NCI-H1930 (cell line): Measurements from ENCODE around the gene CRYL1.

Source experiments
- DNase-seq, 2 experiments: peaks; one replicate each; lab custom pipeline; 2025; lab: John Stamatoyannopoulos, UW

Gene CRYL1

GRCh38 chr13:20398459-20398858, 127.2 kb downstream of the CRYL1 start:
- DNase-seq, result no peak

GRCh38 chr13:20397896-20398295, 127.8 kb downstream of the CRYL1 start:
- no peak for DNase-seq

GRCh38 chr13:20395061-20395916, 130.4 kb downstream of the CRYL1 start:
- DNase-seq, result no peak

DNA sequence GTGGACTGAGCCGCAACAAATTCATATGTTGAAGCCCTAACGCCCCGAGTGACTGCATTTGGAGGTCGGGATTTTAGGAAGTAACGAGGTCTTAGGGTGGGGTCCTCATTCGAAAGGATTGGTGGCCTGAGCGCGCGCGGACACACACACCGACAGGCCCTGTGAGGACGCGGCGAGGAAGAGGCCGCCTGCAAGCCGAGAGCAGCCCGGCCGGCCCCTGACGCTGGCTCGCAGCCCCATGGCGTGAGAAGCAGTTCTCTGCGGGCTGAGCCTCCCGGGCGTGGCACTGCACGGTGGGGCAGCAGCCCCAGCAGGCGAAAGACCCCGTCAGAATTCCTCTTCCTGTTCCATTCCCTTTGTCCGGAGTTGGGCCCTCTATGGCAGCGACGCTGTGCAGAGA, 131.2 kb downstream of the CRYL1 start:
- DNase-seq, result no peak

- no peak for DNase-seq
Observed at GRCh38 chr13:20394169-20394501, 131.5 kb downstream of the CRYL1 start.

- DNase-seq, result no peak
Observed at GRCh38 chr13:20393273-20394168, 132.1 kb downstream of the CRYL1 start.

- no peak for DNase-seq
Observed at GRCh38 chr13:20392530-20392929, 133.1 kb downstream of the CRYL1 start.

- DNase-seq, result peak; percentile 30 to 56
Observed at GRCh38 chr13:20391597-20392452, 133.8 kb downstream of the CRYL1 start.

DNA sequence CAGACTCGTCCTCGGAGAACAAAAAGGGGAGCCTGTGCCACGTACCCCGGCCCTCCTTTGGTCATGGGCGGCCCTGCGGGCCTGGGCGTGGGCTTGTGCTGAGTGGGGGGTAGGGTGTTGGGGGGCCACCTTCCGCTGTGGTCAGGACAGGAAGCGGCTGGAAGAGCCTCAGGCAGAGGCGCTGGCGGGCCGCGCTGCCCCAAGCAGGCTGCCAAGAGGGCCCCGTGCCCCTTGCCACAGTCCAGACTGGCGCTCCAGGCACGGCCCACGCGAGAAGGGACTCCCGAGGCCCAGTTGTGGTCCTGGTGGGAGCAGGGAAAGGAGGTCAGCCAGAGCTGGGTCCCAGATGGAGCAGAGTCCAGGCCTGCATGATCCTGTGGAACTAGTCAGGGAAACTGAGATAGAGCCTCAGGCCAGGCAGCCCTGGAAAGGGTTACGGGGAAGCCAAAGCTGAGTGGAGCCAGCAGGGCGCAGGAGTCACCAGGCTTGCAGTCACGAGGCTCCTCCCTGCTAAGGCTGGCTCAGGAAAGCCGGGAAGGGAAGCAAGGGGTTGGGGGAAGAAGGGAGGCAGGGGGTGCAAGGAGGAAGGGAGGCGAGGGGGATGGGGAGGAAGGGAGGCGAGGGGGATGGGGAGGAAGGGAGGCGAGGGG, 135.0 kb downstream of the CRYL1 start:
- DNase-seq, result no peak

DNA sequence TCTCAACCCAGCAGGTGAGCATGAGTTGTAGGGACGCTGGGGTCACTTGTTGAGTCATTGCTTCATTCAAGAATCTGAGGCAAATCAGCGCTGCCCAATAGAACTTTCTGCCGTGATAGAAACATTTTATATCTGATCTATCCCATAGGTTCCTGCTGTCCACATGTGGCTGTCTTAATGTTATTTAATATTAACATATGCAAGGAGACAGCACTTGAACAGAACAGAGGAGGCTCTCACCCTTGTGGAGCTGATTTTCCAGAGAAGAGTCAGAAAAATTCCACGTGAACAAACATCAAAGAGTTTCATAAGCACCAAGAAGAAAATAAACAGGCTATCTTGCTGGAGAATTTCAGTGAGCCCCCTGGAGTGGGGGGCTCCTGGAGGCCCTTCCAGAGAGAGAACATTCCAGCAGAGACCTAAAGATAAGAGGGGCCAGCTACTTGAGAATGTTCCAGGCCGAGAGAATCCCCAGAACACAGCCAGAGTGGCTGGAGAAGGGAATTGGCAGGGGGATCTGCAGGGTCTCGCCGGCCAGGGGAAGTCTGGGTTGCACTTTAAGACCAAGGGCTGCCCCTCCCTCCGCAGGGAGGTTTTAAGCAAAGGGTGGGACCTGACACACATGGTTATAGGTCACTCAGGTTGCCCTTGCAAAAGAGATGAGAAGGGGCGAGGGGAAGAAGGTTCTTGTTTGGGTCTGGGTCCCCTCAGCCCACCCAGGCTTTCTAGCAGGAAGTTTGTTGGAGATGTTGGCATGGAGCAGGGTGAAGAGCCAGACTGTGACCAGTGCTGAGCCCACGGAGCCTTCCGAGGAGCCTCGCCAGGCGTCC, 135.7 kb downstream of the CRYL1 start:
- no peak for DNase-seq

GRCh38 chr13:20388184-20388583, 137.5 kb downstream of the CRYL1 start:
- no peak for DNase-seq

- DNase-seq, result no peak
Observed at GRCh38 chr13:20387441-20387971, 138.2 kb downstream of the CRYL1 start.

DNA sequence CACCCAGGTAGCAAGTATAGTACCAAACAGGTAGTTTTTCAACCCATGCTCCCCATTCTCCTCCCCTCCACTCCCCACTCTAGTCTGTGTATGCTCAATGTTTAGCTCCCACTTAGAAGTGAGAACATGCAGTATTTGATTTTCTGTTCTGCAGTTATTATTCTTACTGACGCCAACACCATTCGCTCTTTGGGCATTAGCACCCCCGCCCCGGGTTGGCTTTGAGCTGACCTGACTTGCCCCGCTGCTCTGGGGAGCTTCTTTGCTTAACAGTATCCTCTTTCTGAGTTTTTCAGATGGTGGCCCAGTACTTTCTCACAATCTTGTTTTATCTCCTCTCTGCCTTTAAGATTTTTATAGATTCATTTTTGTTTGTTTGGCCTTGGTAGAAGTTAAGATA, 138.7 kb downstream of the CRYL1 start:
- no peak for DNase-seq

DNA sequence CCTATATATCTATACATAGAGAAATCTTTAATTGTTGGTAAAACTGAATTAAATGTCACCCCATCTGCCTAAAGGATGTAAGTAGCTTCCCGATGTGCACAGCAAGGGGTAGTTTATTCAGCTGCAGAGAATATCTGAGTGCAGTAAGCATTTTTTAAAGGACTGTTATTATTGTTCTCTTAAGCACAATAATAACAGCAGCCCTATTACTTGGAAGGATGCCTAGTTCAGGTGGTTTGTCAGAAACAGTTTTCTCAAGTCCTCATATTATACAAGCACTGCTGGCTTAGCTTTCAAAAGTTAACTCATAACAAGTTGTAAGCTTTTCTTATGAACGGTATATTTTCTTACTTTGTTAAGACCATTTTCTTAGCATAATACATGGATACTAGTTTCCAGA, 142.6 kb downstream of the CRYL1 start:
- no peak for DNase-seq

DNA sequence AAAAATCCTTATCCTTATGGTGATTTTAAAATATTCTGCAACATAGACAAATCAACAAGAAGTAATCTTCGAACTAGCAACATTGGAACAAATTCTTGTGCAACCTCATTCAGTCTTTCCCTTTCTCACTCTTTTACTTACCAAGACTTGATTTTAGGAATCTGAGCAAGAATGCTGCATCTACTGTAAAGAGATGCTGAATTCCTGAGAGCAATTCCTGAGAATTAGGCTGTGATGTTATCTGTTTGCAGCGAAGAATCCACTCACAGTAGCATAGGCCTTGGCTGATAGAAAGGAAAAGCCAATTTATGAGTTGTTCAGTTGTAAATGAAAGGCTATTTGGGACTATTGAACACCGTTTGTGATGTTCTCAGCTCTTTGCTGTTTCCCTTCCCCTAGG, 144.3 kb downstream of the CRYL1 start:
- no peak for DNase-seq

- DNase-seq, result no peak
Observed at GRCh38 chr13:20378721-20379120, 146.9 kb downstream of the CRYL1 start.

DNA sequence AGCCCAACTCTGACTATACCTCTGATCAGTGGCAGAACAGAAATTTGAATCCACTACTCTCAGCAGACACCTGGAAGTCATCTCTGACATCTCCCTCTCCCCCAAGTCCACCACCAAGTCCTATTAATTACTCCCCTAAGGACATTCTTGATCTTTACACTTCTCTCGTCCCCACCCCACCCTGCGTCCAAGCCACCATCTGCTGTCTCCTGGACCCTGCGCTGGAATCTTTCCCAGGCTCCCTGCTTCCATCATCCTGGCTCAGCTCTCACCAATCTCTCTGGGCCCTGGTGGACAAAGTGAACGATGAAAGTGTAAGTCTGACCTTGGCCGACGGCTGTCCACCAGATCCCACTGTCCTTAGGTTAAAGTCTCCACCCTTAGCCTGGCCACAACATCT, 147.9 kb downstream of the CRYL1 start:
- no peak for DNase-seq

DNA sequence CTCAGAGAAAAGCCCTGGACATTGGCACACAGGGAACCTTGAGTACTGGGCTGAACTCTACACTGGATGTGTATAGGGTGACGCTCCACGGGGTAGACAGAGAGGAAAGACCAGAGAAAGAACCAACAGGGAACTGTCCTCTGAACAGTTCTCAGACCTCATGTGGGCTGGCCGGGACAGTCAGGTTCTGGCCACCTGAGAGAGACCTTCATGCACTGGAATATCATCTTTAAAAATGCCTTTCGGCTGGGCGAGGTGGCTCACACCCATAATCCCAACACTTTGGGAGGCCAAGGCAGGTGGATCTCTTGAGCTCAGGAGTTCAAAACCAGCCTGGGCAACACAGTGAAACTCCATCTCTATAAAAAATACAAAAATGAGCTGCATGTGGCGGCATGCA, 149.8 kb downstream of the CRYL1 start:
- no peak for DNase-seq

DNA sequence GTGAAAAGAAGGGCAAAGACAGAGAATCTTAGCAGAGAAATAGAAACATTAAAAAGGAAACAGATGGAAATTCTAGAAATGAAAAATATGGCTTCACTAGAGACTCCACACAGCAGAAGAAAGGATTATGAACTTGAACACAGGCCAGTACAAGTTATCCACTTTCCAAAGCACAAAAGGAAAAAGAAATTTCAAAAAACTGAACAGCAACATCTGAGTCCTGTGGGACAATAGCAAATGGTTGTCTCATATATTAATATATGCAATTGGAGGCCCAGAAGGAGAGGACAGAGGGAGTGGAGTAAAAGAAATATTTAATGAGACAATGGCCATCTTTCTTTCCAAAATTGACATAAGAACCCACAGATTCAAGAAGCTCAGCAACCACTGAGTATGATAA, 151.8 kb downstream of the CRYL1 start:
- DNase-seq, result no peak

- no peak for DNase-seq
Observed at GRCh38 chr13:20371825-20372224, 153.8 kb downstream of the CRYL1 start.
